Thoracic aorta (tissue), 2 donors: Measurements from ENCODE around the gene ZNF462. TPM values are rescaled to one million over a fixed set of nuclear protein-coding genes. Genes with fewer than 3 reads are reported as not detected.
A peak's percentile ranks its signal among the peaks of the same experiment; 100 is the strongest.
"Not testable (repeated sequence)": the region's sequence is repeated elsewhere in the genome, so short reads cannot be mapped to it uniquely, and the experiment has no call there.

ENCODE experiments used
- ATAC-seq: fragments of 150-250 bp; one replicate; pipeline ENCODE4 v1.8.0; 2017; ENCODE audit warnings: low read depth; ENCODE audit not compliant: insufficient number of reproducible peaks, low FRiP score
- DNase-seq: peaks from one replicate; pipeline ENCODE4 v3.0.0-alpha.2; 2020; ENCODE audit warnings: low spot score
- H3K27ac ChIP-seq, 2 donors: fragments of 200-600 bp; sonication (generic); 1 replicate in 1 of 2; 2 replicates in 1 of 2; pipeline ENCODE4 v1.5.1; 2016; ENCODE audit warnings: mild to moderate bottlenecking in 2 of 2, moderate library complexity in 2 of 2
- H3K27me3 ChIP-seq: fragments of 200-600 bp; sonication (generic); replicated peaks from 2 replicates; pipeline ENCODE4 v1.6.0; 2016; ENCODE audit warnings: mild to moderate bottlenecking; ENCODE audit not compliant: insufficient read depth
- H3K36me3 ChIP-seq: fragments of 200-600 bp; sonication (generic); one replicate; pipeline ENCODE4 v1.5.1; 2016
- H3K4me1 ChIP-seq, 2 donors: fragments of 200-600 bp; sonication (generic); 1 replicate in 1 of 2; 2 replicates in 1 of 2; pipeline versions ENCODE4 v1.5.1 to v1.6.0; 2016; ENCODE audit warnings: low read depth in 2 of 2, mild to moderate bottlenecking in 1 of 2; ENCODE audit not compliant: control insufficient read depth in 1 of 2
- H3K4me3 ChIP-seq: fragments of 200-600 bp; sonication (generic); 2 replicates; pipeline ENCODE4 v1.5.1; 2016; ENCODE audit warnings: mild to moderate bottlenecking
- H3K9me3 ChIP-seq: fragments of 200-600 bp; sonication (generic); 2 replicates; pipeline ENCODE4 v1.5.1; 2016
- total RNA-seq, 2 donors: library from RNA; depleted of rRNA; stranded (reverse); fragments of >200 nt; gene quantifications; one replicate each; pipeline versions ENCODE4 v1.1.0 to v1.2.3, GENCODE V29; 2016
- TF ChIP-seq, protein P1 (sequence below): fragments of 200-600 bp; sonication (generic); IDR thresholded peaks from one replicate; pipeline ENCODE4 v1.5.1; 2019; ENCODE audit warnings: antibody characterized with exemption

The ZNF462 gene
- total RNA-seq, 2 donors from 2014 or later: 9.6 to 12.3 TPM

DNA sequence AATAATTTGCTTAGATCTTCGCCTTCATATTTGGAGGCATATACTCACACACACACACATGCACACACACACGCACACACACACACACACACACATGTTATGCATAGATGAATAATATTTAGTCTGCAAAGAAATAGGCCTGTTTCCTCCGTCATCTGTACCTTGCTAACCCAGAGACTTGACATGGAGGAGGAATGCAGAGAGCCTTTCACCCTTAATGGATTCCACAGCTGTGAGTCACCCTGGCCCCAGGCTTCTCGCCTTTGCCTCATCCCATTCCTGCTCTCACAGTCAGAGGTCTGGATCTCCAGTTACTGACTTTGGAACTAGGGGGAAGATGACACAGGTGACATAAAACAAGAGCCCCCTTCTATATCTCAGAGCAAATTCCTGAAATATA is 29.7 kb downstream of the ZNF462 start:
- no peaks in the 10 kb centered on the region for H3K27me3 ChIP-seq
- DNase-seq (no peak), ATAC-seq (peak; percentile 49)
- no peak overlapping the region for H3K4me3 ChIP-seq
- TF ChIP-seq, protein P1, sequence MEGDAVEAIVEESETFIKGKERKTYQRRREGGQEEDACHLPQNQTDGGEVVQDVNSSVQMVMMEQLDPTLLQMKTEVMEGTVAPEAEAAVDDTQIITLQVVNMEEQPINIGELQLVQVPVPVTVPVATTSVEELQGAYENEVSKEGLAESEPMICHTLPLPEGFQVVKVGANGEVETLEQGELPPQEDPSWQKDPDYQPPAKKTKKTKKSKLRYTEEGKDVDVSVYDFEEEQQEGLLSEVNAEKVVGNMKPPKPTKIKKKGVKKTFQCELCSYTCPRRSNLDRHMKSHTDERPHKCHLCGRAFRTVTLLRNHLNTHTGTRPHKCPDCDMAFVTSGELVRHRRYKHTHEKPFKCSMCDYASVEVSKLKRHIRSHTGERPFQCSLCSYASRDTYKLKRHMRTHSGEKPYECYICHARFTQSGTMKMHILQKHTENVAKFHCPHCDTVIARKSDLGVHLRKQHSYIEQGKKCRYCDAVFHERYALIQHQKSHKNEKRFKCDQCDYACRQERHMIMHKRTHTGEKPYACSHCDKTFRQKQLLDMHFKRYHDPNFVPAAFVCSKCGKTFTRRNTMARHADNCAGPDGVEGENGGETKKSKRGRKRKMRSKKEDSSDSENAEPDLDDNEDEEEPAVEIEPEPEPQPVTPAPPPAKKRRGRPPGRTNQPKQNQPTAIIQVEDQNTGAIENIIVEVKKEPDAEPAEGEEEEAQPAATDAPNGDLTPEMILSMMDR: no peak
- H3K27ac ChIP-seq: no peak overlapping the region
- H3K4me1 ChIP-seq: peaks cover 0 to 4% of the 10 kb centered on the region in 2 donors
- H3K9me3 ChIP-seq: no peaks in the 10 kb centered on the region
- H3K36me3 ChIP-seq: no peaks in the 10 kb centered on the region

DNA sequence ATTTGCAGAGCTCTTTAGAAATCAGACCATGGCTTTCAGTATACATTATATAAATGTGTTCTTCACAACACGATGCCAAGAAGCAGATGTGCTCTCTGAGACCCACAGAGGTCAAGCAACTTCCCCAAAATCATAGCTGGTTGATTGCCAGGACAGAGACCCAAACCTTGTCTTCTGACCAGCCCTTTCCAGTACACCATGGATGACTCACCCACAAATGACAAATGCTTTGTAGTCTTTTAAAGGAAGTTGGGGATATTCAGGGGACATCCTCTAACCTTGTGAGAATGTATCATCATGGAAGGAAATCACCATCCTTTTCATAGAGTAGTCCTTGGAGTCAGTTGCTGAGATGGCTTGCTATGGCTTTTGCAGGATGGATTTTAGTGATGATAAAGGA is 30.1 kb downstream of the ZNF462 start:
- no peaks in the 10 kb centered on the region for H3K9me3 ChIP-seq
- H3K27me3 ChIP-seq: no peaks in the 10 kb centered on the region
- no peak overlapping the region for H3K4me3 ChIP-seq
- H3K27ac ChIP-seq: no peak overlapping the region
- H3K36me3 ChIP-seq: no peaks in the 10 kb centered on the region
- DNase-seq (no peak), ATAC-seq (no peak)
- TF ChIP-seq, protein P1: no peak
- H3K4me1 ChIP-seq: peaks cover 0 to 4% of the 10 kb centered on the region in 2 donors

DNA sequence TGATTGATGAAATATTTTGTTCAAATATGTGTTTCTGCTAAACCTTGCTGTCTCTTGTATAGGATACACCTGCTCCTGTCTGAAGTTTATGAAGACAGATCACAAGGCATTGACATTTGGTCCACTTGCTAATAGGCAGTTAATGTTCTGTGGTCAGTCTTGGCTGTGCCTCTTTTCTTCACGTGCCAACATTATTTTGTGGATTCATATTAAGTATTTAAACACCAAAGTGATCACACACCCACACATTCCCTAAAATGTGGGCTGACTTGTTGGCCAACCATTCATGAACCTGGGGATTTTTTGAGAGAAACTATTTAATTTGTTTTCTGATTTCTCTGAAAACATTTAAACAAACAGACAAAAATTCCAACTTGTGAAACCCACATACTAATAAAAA is 33.7 kb downstream of the ZNF462 start:
- H3K4me3 ChIP-seq: no peak overlapping the region
- peaks cover 0 to 4% of the 10 kb centered on the region in 2 donors for H3K4me1 ChIP-seq
- H3K27me3 ChIP-seq: no peaks in the 10 kb centered on the region
- no peak overlapping the region for H3K27ac ChIP-seq
- no peaks in the 10 kb centered on the region for H3K9me3 ChIP-seq
- H3K36me3 ChIP-seq: no peaks in the 10 kb centered on the region
- TF ChIP-seq, protein P1: no peak
- ATAC-seq (no peak), DNase-seq (no peak)

DNA sequence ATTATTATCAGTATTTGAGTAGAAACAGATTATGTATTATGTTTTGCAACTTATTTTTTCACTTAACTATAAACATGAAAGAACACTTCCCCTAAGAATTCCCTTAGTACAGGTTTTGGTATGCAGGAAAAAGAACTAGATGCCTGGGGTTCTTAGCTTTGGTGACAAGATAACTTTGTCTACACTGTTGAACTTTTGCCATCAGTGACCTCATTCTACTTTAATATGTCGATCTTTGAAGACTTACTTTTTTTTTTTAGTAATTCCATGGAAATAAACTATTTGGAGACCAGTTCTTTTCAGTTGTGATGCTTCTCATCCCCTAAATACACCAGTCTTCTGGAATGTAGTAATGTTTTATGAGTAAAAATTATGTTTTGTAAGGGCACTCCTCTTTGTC is 34.3 kb downstream of the ZNF462 start:
- Histone ChIP-seq H3K4me1 (peaks cover 0 to 4% of the 10 kb centered on the region in 2 donors), H3K27ac (no peak overlapping the region), H3K36me3 (no peaks in the 10 kb centered on the region), H3K4me3 (no peak overlapping the region), H3K9me3 (no peaks in the 10 kb centered on the region), H3K27me3 (no peaks in the 10 kb centered on the region)
- ATAC-seq: no peak
- DNase-seq: no peak
- TF ChIP-seq, protein P1: no peak

DNA sequence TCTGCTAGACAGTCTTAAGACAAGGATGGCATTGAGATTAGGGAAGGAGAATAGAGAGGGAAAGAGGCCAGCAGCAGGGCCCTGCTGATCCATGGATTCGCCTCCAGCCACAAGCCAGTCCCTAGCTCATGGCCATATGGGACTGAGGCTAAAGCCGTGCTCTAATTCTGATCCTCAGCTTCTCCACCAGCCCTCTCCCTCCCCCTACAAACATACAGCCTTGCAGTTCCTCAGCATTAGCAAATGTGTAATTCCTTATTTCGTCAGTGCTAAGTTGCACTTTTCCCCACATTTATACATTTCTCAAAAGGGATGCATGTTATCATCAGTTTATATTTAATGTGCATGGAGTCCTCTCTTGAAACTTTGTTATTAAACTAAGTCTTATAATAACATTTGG is 34.8 kb downstream of the ZNF462 start:
- no peak for DNase-seq
- Histone ChIP-seq H3K27me3 (no peaks in the 10 kb centered on the region), H3K4me1 (peaks cover 0 to 4% of the 10 kb centered on the region in 2 donors), H3K27ac (no peak overlapping the region), H3K36me3 (no peaks in the 10 kb centered on the region), H3K4me3 (no peak overlapping the region), H3K9me3 (no peaks in the 10 kb centered on the region)
- TF ChIP-seq, protein P1: no peak
- ATAC-seq: no peak

DNA sequence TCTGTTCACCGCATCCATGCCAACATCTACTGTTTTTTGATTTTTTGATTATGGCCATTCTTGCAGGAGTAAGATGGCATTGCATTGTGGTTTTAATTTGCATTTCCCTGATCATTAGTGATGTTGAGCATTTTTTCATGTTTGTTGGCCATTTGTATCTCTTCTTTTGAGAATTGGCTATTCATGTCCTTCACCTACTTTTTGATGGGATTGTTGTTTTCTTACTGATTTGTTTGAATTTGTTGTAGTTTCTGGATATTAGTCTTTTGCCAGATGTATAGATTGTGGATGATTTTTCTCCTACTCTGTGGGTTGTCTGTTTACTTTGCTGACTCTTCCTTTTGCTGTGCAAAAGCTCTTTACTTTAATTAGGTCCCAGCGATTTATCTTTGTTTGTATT is 37.6 kb downstream of the ZNF462 start:
- ATAC-seq, H3K36me3 ChIP-seq, H3K9me3 ChIP-seq, DNase-seq, H3K27me3 ChIP-seq, H3K4me3 ChIP-seq, H3K27ac ChIP-seq, H3K4me1 ChIP-seq: not testable (repeated sequence)
